Measurements from ENCODE around the gene OGFOD3. TPM values are rescaled to one million over a fixed set of nuclear protein-coding genes. Genes with fewer than 3 reads are reported as not detected.
"Not testable (repeated sequence)": the region's sequence is repeated elsewhere in the genome, so short reads cannot be mapped to it uniquely, and the experiment has no call there.

Gene OGFOD3
- total RNA-seq, 1 donor from 2014 or later = 15.7 TPM

DNA sequence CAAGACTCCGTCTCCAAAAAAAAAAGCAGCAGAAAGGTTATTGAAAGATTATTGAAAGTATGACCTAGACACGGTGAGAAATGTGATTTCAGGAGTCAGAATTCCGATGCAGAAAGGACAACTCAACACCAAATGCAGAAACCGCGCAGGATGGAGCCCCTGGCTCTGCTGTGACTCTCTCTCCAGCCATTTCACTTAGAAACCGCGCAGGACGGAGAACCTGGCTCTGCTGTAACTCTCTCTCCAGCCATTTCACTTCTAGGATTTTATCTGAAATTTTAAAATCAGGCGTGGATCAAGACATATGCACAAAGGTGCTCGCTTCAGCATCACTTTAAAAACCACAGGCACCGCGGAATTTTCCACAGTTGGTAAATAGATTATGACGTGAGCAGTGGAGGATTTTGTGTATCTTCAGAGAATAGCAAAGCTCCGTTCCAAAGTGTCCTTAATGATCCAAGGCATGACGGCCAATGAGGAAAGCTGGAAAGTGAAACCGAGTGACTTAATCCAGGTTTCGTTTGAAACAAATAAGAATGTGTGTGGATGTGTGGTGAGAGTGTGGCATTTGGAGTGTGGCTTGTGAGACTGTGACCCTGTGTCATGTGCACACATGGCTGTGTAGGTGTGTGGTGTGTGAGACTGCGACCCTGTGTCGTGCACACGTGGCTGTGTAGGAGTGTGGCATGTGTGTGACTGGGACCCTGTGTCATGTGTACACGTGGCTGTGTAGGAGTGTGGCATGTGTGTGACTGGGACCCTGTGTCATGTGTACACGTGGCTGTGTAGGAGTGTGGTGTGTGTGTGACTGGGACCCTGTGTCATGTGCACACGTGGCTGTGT, 37.3 kb downstream of the OGFOD3 start:
- H3K36me3 Mint-ChIP-seq (ENCODE audit: low read depth, unreplicated experiment) = no peaks in the 10 kb centered on the region
- TF ChIP-seq, protein P1, sequence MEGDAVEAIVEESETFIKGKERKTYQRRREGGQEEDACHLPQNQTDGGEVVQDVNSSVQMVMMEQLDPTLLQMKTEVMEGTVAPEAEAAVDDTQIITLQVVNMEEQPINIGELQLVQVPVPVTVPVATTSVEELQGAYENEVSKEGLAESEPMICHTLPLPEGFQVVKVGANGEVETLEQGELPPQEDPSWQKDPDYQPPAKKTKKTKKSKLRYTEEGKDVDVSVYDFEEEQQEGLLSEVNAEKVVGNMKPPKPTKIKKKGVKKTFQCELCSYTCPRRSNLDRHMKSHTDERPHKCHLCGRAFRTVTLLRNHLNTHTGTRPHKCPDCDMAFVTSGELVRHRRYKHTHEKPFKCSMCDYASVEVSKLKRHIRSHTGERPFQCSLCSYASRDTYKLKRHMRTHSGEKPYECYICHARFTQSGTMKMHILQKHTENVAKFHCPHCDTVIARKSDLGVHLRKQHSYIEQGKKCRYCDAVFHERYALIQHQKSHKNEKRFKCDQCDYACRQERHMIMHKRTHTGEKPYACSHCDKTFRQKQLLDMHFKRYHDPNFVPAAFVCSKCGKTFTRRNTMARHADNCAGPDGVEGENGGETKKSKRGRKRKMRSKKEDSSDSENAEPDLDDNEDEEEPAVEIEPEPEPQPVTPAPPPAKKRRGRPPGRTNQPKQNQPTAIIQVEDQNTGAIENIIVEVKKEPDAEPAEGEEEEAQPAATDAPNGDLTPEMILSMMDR (IDR thresholded peaks at IDR 0.05; ENCODE audit: unreplicated experiment) = no peak

DNA sequence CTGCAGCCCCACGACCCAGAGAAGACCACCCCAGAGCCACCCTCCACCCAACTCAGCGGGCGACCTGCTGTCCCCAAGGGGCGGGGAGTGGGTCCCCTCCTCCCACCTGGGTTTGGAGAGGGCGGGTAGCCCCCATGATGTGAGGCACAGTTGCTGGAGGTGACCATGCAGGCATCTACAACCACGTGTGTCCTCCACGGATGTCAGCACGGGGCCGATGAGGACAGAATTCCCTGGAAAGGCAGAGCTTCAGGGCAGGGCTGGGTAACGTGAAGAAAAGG, 39.7 kb downstream of the OGFOD3 start:
- Mint-ChIP-seq H3K4me3 (ENCODE audit: unreplicated experiment) (no peak overlapping the region), H3K27ac (ENCODE audit: unreplicated experiment) (no peak overlapping the region), H3K27me3 (ENCODE audit: unreplicated experiment) (peaks cover 4% of the 10 kb centered on the region), H3K4me1 (ENCODE audit: unreplicated experiment) (no peaks in the 10 kb centered on the region), H3K9me3 (ENCODE audit: unreplicated experiment) (no peaks in the 10 kb centered on the region), H3K36me3 (ENCODE audit: low read depth, unreplicated experiment) (no peaks in the 10 kb centered on the region)
- DNase-seq (ENCODE audit: low spot score) = no peak
- TF ChIP-seq, protein P1 (IDR thresholded peaks at IDR 0.05; ENCODE audit: unreplicated experiment) = no peak

More for the DNA sequence above, 37.3 kb downstream of the OGFOD3 start:
- Mint-ChIP-seq H3K27ac (ENCODE audit: unreplicated experiment) (no peak overlapping the region), H3K27me3 (ENCODE audit: unreplicated experiment) (peaks cover 6% of the 10 kb centered on the region), H3K9me3 (ENCODE audit: unreplicated experiment) (no peaks in the 10 kb centered on the region), H3K4me3 (ENCODE audit: unreplicated experiment) (no peak overlapping the region), H3K4me1 (ENCODE audit: unreplicated experiment) (no peaks in the 10 kb centered on the region)
- DNase-seq (ENCODE audit: low spot score) = no peak

DNA sequence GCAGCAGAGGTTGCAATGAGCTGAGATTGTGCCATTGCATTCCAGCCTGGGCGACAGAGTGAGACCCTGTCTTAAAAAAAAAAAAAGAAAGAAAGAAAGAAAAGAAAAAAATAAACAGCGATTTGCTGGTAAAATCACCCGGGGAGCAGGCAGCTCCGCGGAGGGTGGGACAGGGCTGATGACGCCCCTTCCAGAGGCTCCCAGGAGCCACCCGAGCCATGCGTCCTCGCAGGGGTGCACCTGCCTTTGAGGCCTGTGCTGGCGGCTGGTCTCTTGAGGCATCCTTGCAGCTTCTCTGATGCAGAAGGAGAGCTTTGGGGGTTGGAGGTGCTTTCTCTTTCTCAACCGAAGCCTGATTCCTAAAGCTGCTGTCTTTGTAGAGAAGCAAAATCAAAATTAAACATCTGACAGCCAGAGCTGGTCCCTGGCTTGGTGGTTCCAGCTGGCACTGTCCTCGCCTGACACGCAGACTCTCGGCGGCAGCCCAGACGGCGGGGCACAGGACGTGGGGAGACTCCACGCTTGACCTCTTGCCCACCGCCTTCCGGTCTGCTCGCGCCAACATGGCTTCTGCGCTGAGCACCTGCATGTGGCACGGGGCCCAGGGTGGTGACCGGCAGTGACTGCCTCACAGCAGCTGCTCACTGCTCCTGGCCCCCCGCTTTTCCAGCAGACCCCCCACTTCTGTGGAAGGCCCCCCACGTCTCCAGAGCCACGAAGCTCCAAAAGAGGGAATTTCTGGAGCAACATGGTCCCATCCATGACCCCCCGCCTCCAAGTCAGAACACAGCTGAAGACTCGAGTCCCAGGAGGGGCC, 40.3 kb downstream of the OGFOD3 start:
- TF ChIP-seq, protein P1 (IDR thresholded peaks at IDR 0.05; ENCODE audit: unreplicated experiment) = no peak
- Mint-ChIP-seq H3K36me3 (ENCODE audit: low read depth, unreplicated experiment) (no peaks in the 10 kb centered on the region), H3K4me3 (ENCODE audit: unreplicated experiment) (no peak overlapping the region), H3K4me1 (ENCODE audit: unreplicated experiment) (no peaks in the 10 kb centered on the region), H3K27me3 (ENCODE audit: unreplicated experiment) (peaks cover 3% of the 10 kb centered on the region), H3K9me3 (ENCODE audit: unreplicated experiment) (no peaks in the 10 kb centered on the region), H3K27ac (ENCODE audit: unreplicated experiment) (no peak overlapping the region)
- DNase-seq (ENCODE audit: low spot score) = no peak

DNA sequence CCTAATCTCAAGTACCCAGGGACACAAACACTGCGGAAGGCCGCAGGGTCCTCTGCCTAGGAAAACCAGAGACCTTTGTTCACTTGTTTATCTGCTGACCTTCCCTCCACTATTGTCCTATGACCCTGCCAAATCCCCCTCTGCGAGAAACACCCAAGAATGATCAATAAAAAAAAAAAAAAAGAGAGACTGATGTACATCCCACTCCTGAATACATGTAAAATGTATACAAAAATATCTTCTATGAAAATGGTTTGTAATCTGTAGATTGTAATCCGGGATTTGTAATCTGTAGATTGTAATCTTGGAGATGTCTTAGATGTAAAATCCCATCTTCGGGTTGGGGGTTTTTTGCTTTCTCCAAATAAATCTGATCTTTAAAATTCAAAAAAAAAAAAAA, 41.1 kb downstream of the OGFOD3 start:
- not testable (repeated sequence) for H3K4me3 Mint-ChIP-seq (ENCODE audit: unreplicated experiment); H3K27me3 Mint-ChIP-seq (ENCODE audit: unreplicated experiment); H3K36me3 Mint-ChIP-seq (ENCODE audit: low read depth, unreplicated experiment); H3K27ac Mint-ChIP-seq (ENCODE audit: unreplicated experiment); H3K9me3 Mint-ChIP-seq (ENCODE audit: unreplicated experiment); H3K4me1 Mint-ChIP-seq (ENCODE audit: unreplicated experiment); DNase-seq (ENCODE audit: low spot score)

DNA sequence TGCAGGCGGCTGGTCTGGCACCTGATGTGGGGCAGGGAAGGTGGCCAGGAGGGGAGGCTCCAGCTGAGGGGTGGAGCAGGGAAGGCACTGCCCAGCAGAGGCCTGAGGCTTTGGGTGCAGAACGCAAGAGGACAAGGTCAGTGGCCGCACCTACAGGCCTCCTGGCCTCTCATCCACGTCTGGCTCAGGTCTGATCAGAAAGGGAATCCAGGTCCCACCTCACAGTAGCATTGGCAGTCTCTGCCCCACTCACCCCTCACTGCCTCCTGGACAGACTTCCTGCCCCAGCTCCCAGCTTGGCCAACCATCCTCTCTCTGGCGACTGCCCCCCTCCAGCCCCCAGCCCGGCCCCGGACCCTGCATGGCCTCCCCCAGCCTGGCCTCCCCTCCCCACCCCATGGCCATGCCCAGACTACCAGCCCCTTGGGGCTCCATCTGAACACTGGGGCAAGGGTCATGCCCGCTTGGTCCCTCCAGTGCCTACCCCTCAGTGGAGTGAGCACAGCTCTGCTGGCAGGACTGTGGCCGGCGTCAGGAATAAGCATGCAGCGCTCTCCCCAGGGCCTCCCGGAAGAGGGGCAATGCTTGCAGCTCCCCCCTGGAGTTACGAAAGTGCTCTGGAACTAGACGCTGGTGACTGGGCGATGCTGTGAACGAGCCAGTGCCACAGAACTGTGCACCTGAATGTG, 42.2 kb downstream of the OGFOD3 start:
- Mint-ChIP-seq H3K27ac (ENCODE audit: unreplicated experiment) (no peak overlapping the region), H3K27me3 (ENCODE audit: unreplicated experiment) (peaks cover 5% of the 10 kb centered on the region), H3K36me3 (ENCODE audit: low read depth, unreplicated experiment) (no peaks in the 10 kb centered on the region), H3K9me3 (ENCODE audit: unreplicated experiment) (no peaks in the 10 kb centered on the region), H3K4me3 (ENCODE audit: unreplicated experiment) (no peak overlapping the region), H3K4me1 (ENCODE audit: unreplicated experiment) (peaks cover 4% of the 10 kb centered on the region)
- DNase-seq (ENCODE audit: low spot score) = no peak
- TF ChIP-seq, protein P1 (IDR thresholded peaks at IDR 0.05; ENCODE audit: unreplicated experiment) = no peak

Measured in endothelial cell (in vitro differentiated cells).